GM10248 (cell line): Measurements from ENCODE around the gene LMF1.
"Not testable (repeated sequence)": the region's sequence is repeated elsewhere in the genome, so short reads cannot be mapped to it uniquely, and the experiment has no call there.

Source experiments
- CTCF ChIA-PET: fragments of 300-600 bp; sonication (Branson Sonifier 250); formaldehyde crosslinking; extraction: SDS; loops from one replicate; lab custom pipeline; 2021; ENCODE audit warnings: antibody characterized with exemption; lab: Yijun Ruan, JAX
- POLR2A ChIA-PET: fragments of 350-650 bp; sonication (Branson Sonifier 250); formaldehyde crosslinking; extraction: SDS; loops from one replicate; lab custom pipeline; 2020; ENCODE audit warnings: antibody characterized with exemption; lab: Yijun Ruan, JAX
- DNase-seq: peaks from one replicate; pipeline ENCODE4 v3.0.0; 2012; ENCODE audit errors: extremely low spot score
- TF ChIP-seq, protein P1 (sequence below): IDR thresholded peaks from 2 replicates; pipeline ENCODE4 v1.5.1; 2012; ENCODE audit warnings: mild to moderate bottlenecking, low read depth; ENCODE audit errors: extremely low read depth, missing control alignments, control extremely low read depth

The LMF1 gene

DNA sequence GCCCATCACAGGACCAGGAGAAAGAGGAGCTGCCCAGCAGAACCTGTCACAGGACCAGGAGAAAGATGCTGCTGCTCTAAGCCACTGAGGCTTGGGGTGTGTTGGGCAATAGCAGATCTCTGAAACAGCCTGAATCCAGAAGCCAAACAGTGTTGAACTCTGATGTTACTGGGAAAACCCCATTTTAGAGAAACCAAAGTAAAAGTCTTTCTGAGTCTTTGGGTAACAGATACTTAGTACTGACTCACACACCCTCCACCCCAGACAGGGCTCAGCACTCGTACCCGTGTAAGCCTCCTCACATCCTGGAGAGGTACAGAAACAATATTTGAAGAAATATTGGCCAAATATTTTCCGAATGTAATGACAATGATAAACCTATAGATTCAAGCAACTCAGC is 87.4 kb downstream of the LMF1 start:
- ChIA-PET POLR2A (no interaction called here), CTCF (interaction anchor here (1.2 kb wide), 1 partner anchor 9 kb away, joined by 3 read pairs; no protein-coding TSS in a partner anchor)
- TF ChIP-seq, protein P1, sequence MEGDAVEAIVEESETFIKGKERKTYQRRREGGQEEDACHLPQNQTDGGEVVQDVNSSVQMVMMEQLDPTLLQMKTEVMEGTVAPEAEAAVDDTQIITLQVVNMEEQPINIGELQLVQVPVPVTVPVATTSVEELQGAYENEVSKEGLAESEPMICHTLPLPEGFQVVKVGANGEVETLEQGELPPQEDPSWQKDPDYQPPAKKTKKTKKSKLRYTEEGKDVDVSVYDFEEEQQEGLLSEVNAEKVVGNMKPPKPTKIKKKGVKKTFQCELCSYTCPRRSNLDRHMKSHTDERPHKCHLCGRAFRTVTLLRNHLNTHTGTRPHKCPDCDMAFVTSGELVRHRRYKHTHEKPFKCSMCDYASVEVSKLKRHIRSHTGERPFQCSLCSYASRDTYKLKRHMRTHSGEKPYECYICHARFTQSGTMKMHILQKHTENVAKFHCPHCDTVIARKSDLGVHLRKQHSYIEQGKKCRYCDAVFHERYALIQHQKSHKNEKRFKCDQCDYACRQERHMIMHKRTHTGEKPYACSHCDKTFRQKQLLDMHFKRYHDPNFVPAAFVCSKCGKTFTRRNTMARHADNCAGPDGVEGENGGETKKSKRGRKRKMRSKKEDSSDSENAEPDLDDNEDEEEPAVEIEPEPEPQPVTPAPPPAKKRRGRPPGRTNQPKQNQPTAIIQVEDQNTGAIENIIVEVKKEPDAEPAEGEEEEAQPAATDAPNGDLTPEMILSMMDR = no peak
- DNase-seq = no peak

DNA sequence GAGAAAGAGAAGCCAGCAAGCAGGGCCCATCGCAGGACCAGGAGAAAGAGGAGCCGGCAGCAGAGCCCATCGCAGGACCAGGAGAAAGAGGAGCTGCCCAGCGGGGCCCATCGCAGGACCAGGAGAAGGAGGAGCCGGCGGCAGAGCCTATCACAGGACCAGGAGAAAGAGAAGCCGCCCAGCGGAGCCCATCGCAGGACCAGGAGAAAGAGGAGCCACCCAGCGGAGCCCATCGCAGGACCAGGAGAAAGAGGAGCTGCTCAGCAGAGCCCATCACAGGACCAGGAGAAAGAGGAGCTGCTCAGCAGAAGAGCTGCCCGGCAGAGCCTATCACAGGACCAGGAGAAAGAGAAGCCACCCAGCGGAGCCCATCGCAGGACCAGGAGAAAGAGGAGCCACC is 88.1 kb downstream of the LMF1 start:
- CTCF ChIA-PET, POLR2A ChIA-PET, DNase-seq: not testable (repeated sequence)

DNA sequence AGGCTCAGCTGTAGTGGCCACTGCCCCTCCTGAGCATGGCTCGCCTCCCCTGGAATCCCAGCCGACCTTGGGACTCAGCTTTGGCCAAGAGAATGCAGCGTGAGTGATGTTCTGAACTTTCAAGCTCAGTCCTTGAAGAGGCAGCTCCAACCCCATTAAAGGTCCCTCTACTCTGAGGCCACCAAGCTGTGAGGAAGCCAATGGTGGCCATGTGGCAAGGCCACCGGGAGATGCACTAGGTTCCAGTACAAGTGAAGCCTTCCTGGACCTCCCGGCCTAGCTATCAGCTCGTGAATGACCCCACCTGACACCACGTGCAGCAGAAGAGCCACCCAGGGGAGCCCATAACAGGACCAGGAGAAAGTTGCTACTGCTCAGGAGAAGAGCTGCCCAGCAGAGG is 88.5 kb downstream of the LMF1 start:
- TF ChIP-seq, protein P1 = no peak
- ChIA-PET CTCF (no interaction called here), POLR2A (no interaction called here)
- no peak for DNase-seq

DNA sequence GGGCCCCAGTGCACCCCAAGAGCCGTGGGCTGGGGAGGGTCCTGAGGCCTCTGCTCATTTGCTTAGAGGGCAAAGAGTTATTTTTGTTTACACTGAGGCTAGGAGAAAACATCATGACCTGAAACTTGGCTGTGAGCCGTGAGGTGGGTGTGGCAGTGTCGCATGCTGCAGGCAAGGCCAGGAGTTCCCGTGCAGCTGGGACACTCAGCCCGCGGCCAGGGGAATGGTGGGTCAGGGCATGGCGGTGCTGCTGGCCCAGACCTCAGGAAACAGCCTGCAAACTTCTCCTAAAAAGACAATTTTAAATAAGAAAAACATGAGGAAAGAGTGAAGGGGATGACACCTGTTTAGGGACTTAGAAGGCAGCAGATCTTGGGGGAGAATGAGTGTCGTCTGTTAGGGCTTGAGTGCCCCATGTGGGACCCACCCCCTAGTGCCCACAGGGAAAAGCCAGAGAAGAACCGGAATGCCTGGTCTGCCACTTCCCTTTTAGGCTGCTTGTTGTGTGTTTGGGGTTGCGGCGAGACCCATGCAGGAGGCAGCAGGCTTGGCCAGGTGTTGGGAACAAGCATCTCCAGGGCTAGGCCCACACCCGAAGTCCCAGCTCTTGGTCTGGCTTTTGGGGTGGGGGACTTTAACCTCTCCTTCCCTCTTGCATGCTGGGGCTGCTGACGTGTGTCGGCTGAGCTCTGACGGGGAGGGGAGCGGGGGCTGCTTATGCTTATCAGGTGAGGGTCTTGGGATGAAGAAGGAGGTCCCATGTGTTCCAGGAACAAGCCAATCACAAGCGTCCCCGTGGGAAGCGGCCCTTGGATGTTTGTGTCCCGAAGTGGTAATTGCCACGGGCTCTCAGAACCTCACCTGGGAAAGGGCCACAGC is 89.3 kb downstream of the LMF1 start:
- ChIA-PET CTCF (no interaction called here), POLR2A (no interaction called here)
- TF ChIP-seq, protein P1 = no peak
- DNase-seq = no peak

DNA sequence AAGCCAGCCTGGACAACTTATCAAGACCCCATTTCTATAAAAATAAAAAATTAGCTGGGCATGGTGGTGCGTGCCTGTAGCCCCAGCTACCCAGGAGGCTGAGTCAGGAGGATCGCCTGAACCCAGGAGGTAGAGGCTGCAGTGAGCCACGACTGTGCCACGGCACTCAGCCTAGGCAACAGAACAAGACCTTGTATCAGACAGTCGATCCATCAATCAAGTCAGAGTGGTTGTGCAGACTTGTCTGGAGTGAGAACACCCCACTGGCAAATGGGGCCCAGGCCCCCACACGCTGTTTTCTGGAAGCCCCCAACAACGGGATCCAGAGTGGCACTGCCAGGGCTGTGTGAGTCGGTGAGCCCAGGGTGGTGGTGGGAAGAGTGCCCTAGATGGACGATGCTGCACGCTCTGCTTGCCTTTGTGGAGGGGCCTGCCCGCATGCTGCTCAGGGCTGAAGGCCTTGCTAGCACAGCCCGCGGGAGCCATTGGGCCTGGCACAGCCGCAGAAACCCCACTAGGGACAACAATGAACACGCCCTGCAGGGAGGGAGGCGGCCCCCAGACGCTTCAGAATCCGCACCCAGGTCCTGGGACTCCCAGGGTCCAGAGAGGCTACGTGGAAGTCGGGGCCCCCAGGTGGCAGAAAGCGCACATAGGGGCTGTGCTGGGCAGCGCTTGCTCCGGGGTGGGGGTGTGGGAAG is 90.2 kb downstream of the LMF1 start:
- DNase-seq = no peak
- CTCF ChIA-PET = no interaction called here
- POLR2A ChIA-PET = no interaction called here

DNA sequence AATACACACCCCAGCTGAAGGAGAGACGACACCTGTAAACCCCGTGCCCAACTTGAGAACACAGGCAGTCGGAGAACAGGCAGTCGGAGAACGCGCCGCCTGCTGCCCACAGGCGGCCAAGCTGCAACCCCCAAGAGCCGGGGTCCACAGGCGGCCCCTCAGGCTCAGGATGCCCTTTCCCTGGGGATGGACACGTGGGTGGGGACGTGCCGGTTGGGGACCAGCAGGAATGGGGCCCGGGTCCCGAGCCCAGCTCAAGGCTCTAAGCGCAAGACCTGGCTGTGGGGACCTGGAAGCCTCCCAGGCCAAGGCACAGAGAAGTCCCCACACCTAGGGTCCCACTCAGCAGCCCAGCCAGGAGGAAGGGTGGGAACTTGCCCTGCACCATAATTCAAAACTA is 90.8 kb downstream of the LMF1 start:
- ChIA-PET CTCF (no interaction called here), POLR2A (no interaction called here)
- TF ChIP-seq, protein P1 = no peak

More for the DNA sequence above, 90.2 kb downstream of the LMF1 start:
- TF ChIP-seq, protein P1 = no peak

DNA sequence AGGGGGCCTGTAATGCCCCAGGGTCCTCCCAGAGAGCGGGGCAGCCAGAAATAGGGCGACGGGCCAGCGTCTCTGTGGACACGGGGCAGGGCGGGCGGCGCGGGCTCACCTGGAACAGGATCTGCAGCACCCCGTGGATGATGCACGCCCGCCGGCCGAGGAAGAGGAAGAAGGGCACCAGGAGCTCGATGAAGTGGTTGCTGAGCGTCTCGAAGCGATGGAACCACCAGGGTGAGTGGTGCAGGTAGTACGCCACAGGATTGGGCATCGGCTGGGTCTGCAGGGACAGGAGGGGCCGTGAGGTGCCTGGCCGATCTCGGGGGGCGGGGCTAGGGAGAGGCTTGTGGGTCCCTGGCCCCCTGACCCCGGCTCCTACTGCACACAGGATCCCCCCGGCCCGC is 91.3 kb downstream of the LMF1 start:
- POLR2A ChIA-PET = no interaction called here
- DNase-seq = no peak
- TF ChIP-seq, protein P1 = no peak
- CTCF ChIA-PET = no interaction called here

More for the DNA sequence above, 90.8 kb downstream of the LMF1 start:
- no peak for DNase-seq
